SK-MEL-5 (cell line): ENCODE data around the gene POTEB2. TPM values are rescaled to one million over a fixed set of nuclear protein-coding genes. Genes with fewer than 3 reads are reported as not detected.
"Not testable (repeated sequence)": the region's sequence is repeated elsewhere in the genome, so short reads cannot be mapped to it uniquely, and the experiment has no call there.

ENCODE experiments used
- DNase-seq: peaks from one replicate; pipeline ENCODE4 v3.0.0-alpha.2; 2016; ENCODE audit warnings: low read depth, low spot score
- in situ Hi-C: cut with HindIII; loops from 2 replicates; pipeline ENCODE4 v1.10.0; 2016; ENCODE audit warnings: low sequenced_read_pairs, high pct_unique_total_duplicates, low pct_unique_long_range_greater_than_20kb
- polyA plus RNA-seq, 2 experiments: library from polyadenylated mRNA; depleted of rRNA; stranded (reverse); fragments of >200 nt; gene quantifications; 2 replicates each; pipeline ENCODE4 v1.2.3, GENCODE V29; 2015
- small RNA-seq, 2 experiments: library from RNA; depleted of rRNA; stranded (forward); fragments of <200 nt; gene quantifications; one replicate each; pipeline ENCODE3, GENCODE V24; 2014
- total RNA-seq: library from RNA; depleted of rRNA; stranded (reverse); fragments of >200 nt; shearing (Covaris generic); gene quantifications from 2 replicates; pipeline ENCODE4 v1.2.3, GENCODE V29; 2014; rRNA removed

POTEB2 gene
- not detected in 2 replicates for total RNA-seq
- not detected in 2 replicates for polyA plus RNA-seq (2015; cell fraction: cytosol; rRNA removed)
- polyA plus RNA-seq (2015; cell fraction: nucleus; rRNA removed) = not detected in 2 replicates

DNA sequence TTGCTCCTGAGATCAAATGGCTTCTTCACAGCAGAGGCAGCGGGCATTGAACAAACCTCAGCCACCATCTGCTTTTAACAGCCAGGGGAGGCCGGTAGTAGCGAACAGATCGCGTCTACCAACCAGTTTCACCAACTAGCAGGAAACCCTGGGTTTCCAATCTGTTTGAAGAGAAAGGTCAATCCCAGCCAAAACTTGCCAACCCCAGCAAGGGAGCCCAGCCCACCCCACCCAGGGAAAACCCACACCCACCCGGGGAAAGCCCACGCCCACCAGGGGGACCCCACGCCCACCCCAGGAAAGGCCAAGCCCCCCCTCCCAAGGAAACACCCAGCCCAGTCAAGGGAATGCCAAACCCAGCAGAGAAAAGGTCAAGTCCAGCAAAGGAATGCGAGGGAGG, at the start of gene POTEB2:
TSS of gene POTEB2 (minus strand) at position 101 of the 400 bp plus-strand sequence. CDS start at position 68, 33 bp downstream.
- DNase-seq, in situ Hi-C loops: not testable (repeated sequence)

DNA sequence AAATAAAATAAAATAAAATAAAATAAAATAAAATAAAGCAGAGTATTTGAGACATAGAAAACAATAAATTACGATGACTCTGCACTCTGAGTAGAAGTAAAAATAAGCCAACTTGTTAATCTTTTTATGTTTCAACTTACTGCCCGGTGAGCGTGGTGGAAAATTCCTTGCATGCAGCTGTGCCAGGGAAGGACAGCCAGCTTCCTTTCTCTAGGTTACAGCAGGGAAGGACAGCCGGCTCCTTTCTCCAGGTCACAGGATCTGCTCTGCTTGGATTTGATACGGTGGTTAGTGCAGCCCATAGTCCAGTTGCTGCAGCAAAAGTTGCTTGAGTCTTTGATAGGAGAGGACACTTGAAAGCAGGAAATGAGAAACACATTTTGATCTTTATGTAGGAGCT, 13.8 kb upstream of the POTEB2 start:
- in situ Hi-C loops, DNase-seq: not testable (repeated sequence)

DNA sequence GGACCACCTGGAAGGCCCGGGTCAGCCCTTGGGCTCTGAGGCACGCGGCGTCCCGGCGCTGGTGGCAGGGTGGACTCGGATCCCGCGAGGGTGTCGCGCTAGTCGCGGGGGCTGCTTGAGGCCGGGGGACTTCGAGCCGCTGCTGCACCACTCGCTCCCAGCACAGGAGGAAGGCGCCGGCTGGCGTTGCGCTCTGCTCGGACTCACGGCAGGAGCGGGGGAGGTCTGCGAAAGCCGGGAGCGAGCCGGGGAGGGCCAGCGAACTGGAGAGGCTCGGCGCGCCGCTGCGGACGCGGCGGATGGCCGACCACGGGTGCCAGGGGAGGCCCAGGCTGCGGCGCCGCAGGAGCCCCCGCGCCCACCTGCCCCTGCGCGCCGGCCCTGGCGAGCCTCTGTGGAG, 12.3 kb upstream of the POTEB2 start:
- in situ Hi-C loops = not testable (repeated sequence)

DNA sequence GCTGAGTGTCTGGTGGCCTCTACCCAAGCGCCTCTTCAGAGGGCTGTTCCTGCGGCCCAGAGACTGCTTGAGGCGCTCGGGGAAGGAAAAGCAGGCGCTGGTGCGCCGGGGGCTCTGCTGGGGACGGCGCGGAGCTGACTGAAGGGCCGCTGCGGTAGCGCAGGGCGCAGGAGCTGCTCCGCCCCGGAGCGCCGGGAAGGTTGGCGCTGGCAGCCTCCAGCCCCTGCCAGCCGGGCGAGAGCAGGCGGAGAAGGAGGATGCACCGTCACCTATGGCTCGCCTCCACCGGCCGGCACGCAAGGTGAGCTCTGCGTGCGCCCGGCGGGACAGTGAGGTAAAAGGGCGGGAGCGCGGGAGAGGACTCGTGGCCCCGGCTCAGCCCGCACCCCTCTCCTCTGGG, 11.7 kb upstream of the POTEB2 start:
- in situ Hi-C loops, DNase-seq: not testable (repeated sequence)

More for the DNA sequence above, 12.3 kb upstream of the POTEB2 start:
- DNase-seq = not testable (repeated sequence)

Small RNA genes lying within 50 kb of the gene (small RNA-seq; reads per million reads assigned to genes)
- 0 reads per million in 2 experiments for gene AC012414.2
- gene MIR3118-2 = 0 reads per million in 2 experiments
- gene RNU6-749P = 0 reads per million in 2 experiments
- gene ZNF519P2 = 0 reads per million in 2 experiments
